HFFc6 (cell line): ENCODE data around the gene HDAC5. TPM values are rescaled to one million over a fixed set of nuclear protein-coding genes. Genes with fewer than 3 reads are reported as not detected.
"Not testable (repeated sequence)": the region's sequence is repeated elsewhere in the genome, so short reads cannot be mapped to it uniquely, and the experiment has no call there.

Experiments used
- DNase-seq: peaks from one replicate; pipeline ENCODE4 v3.0.0-alpha.2; 2018
- H3K27ac Mint-ChIP-seq: 2 replicates; pipeline ENCODE4 v1.8.0; 2020; ENCODE audit warnings: mild to moderate bottlenecking, mixed read lengths
- H3K27me3 Mint-ChIP-seq: 2 replicates; pipeline ENCODE4 v1.8.0; 2021; ENCODE audit warnings: mild to moderate bottlenecking, moderate library complexity, mixed read lengths; ENCODE audit not compliant: insufficient read depth
- H3K36me3 Mint-ChIP-seq: 2 replicates; pipeline ENCODE4 v1.8.0; 2021; ENCODE audit warnings: low read depth, mixed read lengths
- H3K4me1 Mint-ChIP-seq: 2 replicates; pipeline ENCODE4 v1.8.0; 2020; ENCODE audit warnings: low read depth, mixed read lengths
- H3K4me3 Mint-ChIP-seq: 2 replicates; pipeline ENCODE4 v1.8.0; 2020; ENCODE audit warnings: mild to moderate bottlenecking, moderate library complexity, mixed read lengths
- H3K9me3 Mint-ChIP-seq: 2 replicates; pipeline ENCODE4 v1.8.0; 2020; ENCODE audit warnings: mild to moderate bottlenecking, mixed read lengths
- total RNA-seq, 6 experiments: library from RNA; stranded (reverse); fragmentation: NEBNext Ultra II Directional; extraction: Animal tissue kit (Norgen Biotek cat#: 25700); gene quantifications; 2 replicates in 1 of 6; 3 replicates in 5 of 6; pipeline ENCODE4 v1.2.3, GENCODE V29; 2021
- TF ChIP-seq, protein P1 (sequence below): fragments of 200-600 bp; sonication (generic); IDR thresholded peaks from 2 replicates; pipeline ENCODE4 v1.5.0; 2021; ENCODE audit warnings: antibody characterized with exemption, mild to moderate bottlenecking

HDAC5 gene
- total RNA-seq, 6 experiments from 2014 or later: 63.4 to 87.4 (median 78.7) TPM

DNA sequence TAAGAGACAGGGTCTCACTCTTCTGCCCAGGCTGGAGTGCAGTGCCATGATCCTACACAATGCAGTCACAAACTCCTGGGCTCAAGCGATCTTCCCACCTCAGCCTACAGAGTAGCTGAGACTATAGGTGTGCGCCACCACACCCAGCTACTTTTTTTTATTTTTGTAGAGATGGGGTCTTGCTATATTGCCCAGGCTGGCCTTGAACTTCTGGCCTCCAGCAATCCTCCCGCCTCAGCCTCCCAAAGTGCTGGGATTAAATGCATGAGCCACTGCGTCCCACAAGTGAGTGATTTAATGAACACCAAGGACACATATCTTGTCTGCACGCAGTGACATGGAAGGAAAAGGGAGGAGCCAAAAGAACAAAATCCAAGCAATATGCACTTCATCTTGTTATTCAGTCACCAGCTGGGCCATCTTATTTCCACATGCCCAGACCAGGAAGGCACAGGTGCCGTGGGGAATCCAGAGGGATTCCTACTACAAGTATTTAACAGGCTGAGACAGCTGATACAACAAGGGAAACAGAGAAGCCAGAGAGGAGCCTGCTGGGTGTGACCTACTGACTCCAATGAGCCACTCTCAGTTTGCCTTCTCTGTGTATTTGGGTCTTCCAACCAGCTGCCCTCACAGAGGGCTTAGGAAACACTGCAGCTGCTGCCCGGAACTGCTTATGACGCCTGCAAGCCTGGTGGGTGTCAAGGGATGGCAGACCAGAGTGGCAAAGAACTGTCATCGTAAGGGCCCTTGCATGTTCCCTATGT is 74.0 kb downstream of the HDAC5 start:
- no peak overlapping the region for H3K4me3 Mint-ChIP-seq
- peaks cover 29% of the 10 kb centered on the region for H3K4me1 Mint-ChIP-seq
- TF ChIP-seq, protein P1, sequence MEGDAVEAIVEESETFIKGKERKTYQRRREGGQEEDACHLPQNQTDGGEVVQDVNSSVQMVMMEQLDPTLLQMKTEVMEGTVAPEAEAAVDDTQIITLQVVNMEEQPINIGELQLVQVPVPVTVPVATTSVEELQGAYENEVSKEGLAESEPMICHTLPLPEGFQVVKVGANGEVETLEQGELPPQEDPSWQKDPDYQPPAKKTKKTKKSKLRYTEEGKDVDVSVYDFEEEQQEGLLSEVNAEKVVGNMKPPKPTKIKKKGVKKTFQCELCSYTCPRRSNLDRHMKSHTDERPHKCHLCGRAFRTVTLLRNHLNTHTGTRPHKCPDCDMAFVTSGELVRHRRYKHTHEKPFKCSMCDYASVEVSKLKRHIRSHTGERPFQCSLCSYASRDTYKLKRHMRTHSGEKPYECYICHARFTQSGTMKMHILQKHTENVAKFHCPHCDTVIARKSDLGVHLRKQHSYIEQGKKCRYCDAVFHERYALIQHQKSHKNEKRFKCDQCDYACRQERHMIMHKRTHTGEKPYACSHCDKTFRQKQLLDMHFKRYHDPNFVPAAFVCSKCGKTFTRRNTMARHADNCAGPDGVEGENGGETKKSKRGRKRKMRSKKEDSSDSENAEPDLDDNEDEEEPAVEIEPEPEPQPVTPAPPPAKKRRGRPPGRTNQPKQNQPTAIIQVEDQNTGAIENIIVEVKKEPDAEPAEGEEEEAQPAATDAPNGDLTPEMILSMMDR: no peak
- H3K27ac Mint-ChIP-seq: no peak overlapping the region
- peaks cover 17% of the 10 kb centered on the region for H3K36me3 Mint-ChIP-seq
- no peaks in the 10 kb centered on the region for H3K27me3 Mint-ChIP-seq
- H3K9me3 Mint-ChIP-seq: no peaks in the 10 kb centered on the region
- DNase-seq: no peak

DNA sequence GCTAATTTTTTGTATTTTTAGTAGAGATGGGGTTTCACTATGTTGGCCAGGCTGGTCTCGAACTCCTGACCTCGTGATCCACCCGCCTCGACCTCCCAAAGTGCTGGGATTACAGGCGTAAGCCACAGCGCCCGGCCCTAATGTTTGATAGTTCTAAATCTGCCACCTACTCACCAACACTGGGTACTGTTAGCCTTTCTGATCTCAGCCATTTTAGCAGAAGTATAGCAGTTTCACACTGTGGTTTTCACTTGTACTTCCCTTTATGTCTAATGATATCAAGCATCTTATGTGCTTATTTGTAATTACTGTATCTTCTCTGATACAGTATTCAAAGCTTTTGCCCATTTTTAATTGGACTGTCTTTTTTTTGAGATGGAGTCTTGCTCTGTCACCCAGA is 76.5 kb downstream of the HDAC5 start:
- Mint-ChIP-seq H3K27ac (peak overlapping the region; percentile 13; the same call in 1 of the 2 replicates), H3K4me1 (peaks cover 29% of the 10 kb centered on the region), H3K36me3 (peaks cover 12% of the 10 kb centered on the region; the same call in 1 of the 2 replicates)
- not testable (repeated sequence) for H3K4me3 Mint-ChIP-seq, DNase-seq, H3K9me3 Mint-ChIP-seq, H3K27me3 Mint-ChIP-seq

DNA sequence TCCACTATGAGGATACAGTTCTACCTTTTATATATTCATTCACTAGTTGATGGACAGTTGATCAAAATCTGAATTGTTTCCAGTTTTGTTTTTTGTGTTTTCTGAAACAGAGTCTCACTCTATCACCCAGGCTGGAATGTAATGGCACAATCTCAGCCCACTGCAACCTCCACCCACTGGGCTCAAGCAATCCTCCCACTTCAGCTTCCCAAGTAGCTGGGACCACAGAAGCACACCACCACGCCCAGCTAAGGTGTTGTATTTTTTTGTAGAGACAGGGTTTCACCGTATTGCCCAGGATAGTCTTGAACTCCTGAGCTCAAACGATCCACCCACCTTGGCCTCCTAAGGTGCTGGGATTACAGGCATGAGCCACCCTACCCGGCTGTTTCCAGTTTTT is 78.0 kb downstream of the HDAC5 start:
- Mint-ChIP-seq H3K27ac (0 out of 2 replicates have a peak overlapping the region, but pooled peaks have one; percentile 16), H3K4me3 (no peak overlapping the region), H3K36me3 (peaks cover 12% of the 10 kb centered on the region), H3K9me3 (no peaks in the 10 kb centered on the region), H3K4me1 (peaks cover 41% of the 10 kb centered on the region), H3K27me3 (no peaks in the 10 kb centered on the region)
- TF ChIP-seq, protein P1: no peak
- DNase-seq: no peak

DNA sequence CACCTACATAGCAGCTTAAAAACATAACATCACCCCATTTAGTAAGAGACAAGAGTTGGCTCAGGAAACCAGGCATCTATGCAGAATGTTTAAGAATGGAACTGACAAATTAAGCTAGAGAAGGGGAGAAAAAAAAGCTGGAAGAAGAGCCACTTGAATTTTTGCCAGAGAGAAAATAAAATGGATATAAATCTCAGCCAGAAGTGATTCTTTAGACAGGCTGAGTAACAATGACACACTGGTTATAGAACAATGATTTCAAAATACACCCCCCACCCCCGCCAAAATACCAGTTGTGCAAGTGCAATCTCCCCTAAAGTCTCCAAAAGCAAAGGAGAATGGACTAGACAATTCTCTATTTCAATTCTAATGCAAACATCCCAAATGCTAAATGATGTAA is 79.4 kb downstream of the HDAC5 start:
- H3K4me3 Mint-ChIP-seq: no peak overlapping the region
- TF ChIP-seq, protein P1: no peak
- no peak for DNase-seq
- peak overlapping the region; percentile 44 for H3K27ac Mint-ChIP-seq
- H3K9me3 Mint-ChIP-seq: no peaks in the 10 kb centered on the region
- H3K4me1 Mint-ChIP-seq: peaks cover 52% of the 10 kb centered on the region
- H3K27me3 Mint-ChIP-seq: no peaks in the 10 kb centered on the region
- peaks cover 19% of the 10 kb centered on the region for H3K36me3 Mint-ChIP-seq

DNA sequence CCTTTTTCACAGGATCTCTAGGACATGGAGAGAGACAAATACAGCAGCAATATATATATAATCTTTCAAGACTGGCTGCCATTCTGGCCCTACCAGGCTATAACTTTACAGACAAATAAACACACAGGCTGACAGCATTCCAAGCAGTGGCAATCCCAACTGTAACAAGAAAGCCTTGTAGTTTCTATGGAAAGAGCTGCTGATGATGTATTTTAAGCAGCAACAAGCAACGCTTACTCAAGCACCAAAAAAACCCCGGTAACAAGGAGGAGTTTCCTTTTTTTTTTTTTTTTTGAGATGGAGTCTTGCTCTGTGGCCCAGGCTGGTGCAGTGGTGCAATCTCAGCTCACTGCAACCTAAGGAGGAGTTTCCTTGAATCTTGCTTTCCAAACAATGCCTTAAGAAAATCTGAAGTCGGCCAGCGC is 80.2 kb downstream of the HDAC5 start:
- H3K9me3 Mint-ChIP-seq: no peaks in the 10 kb centered on the region
- peak overlapping the region; percentile 44 for H3K27ac Mint-ChIP-seq
- H3K4me1 Mint-ChIP-seq: peaks cover 52% of the 10 kb centered on the region
- no peak overlapping the region for H3K4me3 Mint-ChIP-seq
- peaks cover 15% of the 10 kb centered on the region for H3K36me3 Mint-ChIP-seq
- H3K27me3 Mint-ChIP-seq: no peaks in the 10 kb centered on the region
- TF ChIP-seq, protein P1: no peak
- DNase-seq: no peak

DNA sequence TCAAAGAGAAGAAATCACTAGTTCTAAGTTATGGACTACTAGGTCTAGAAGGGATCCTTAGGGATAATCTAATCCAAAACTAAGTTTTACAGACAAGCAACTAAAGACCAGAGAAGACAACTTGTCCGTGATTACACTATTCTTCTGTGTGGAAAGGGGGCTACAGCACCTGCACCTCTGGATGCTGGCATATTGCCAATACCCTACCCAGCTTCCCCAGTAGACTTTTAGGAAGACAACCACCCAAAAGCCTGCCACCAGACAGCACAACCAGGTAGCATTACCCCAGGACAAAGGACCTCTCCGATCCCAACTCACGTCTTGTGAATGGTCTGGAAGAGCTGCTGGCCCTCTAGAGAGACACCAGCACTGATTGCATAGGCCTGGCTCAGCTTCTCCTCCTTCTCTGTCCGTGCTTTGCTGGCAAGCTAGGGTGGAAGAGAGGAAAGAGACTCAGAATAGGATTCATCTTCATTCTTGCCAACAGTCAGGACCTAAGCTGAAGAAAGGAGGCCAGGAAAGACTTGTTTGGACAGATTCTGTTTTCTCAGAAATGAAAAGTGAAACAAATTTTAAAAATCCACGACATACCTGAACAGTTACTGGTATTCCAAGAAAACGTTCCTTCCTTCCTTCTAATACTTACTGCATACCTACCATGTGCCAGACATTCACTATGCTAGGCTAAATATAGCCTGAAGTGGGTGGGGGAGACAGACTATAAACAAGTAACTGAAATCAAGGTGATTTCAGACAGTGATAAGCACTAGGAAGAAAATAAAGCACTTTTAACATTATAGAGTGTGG is 83.4 kb downstream of the HDAC5 start:
- TF ChIP-seq, protein P1: no peak

More for the DNA sequence above, 83.4 kb downstream of the HDAC5 start:
- Mint-ChIP-seq H3K4me1 (peaks cover 42% of the 10 kb centered on the region), H3K27ac (peak overlapping the region; percentile 58), H3K4me3 (peak overlapping the region; percentile 32), H3K9me3 (no peaks in the 10 kb centered on the region), H3K36me3 (peaks cover 18% of the 10 kb centered on the region), H3K27me3 (no peaks in the 10 kb centered on the region)
- peak; percentile 43 for DNase-seq
